SK-N-SH (cell line): ENCODE results near the gene RBMS1. TPM values are rescaled to one million over a fixed set of nuclear protein-coding genes. Genes with fewer than 3 reads are reported as not detected.

Experiments
- CTCF ChIA-PET: fragments of 300-600, 350-600 bp; formaldehyde crosslinking; extraction: SDS; loops from one replicate; lab custom pipeline; 2021; lab: Yijun Ruan, JAX
- POLR2A ChIA-PET: fragments of 350-600 bp; sonication (Branson Sonifier 250); formaldehyde crosslinking; extraction: SDS; loops from one replicate; lab custom pipeline; 2020; ENCODE audit warnings: antibody characterized with exemption, inconsistent platforms; lab: Yijun Ruan, JAX
- DNase-seq: peaks from one replicate; pipeline ENCODE4 v3.0.0; 2012
- H2AFZ ChIP-seq: fragments of 200-600 bp; sonication (generic); 2 replicates; pipeline ENCODE4 v1.8.1; 2016; ENCODE audit warnings: antibody characterized with exemption, mild to moderate bottlenecking, low read depth
- H3F3A ChIP-seq: fragments of 200-600 bp; sonication (generic); replicated peaks from 2 replicates; pipeline ENCODE3; 2016; ENCODE audit warnings: antibody characterized with exemption, mild to moderate bottlenecking; ENCODE audit not compliant: insufficient read depth
- H3K27ac ChIP-seq, 2 experiments: fragments of 200-500 bp in 1 of 2; fragments of 200-600 bp in 1 of 2; sonication (Bioruptor generic) in 1 of 2; sonication (generic), shearing (Covaris generic) in 1 of 2; 2 replicates each; pipeline versions ENCODE4 v1.5.1 to v1.6.1; 2014 to 2016; ENCODE audit warnings: low read depth in 2 of 2, inconsistent platforms in 1 of 2, low read length in 1 of 2, mild to moderate bottlenecking in 1 of 2, mixed read lengths in 1 of 2
- H3K27me3 ChIP-seq: fragments of 200-600 bp; sonication (generic), shearing (Covaris generic); 2 replicates; pipeline ENCODE4 v1.6.1; 2016; ENCODE audit warnings: mixed run types; ENCODE audit not compliant: insufficient read depth
- H3K36me3 ChIP-seq, 2 experiments: fragments of 200-500 bp in 1 of 2; fragments of 200-600 bp in 1 of 2; sonication (Bioruptor generic) in 1 of 2; sonication (generic) in 1 of 2; replicated peaks in 1 of 2; 2 replicates each; pipeline versions ENCODE3 to v1.5.1; 2014 to 2016; ENCODE audit warnings: low read length in 1 of 2, mild to moderate bottlenecking in 1 of 2; ENCODE audit not compliant: insufficient read depth in 2 of 2, control insufficient read depth in 1 of 2
- H3K4me1 ChIP-seq, 2 experiments: fragments of 200-500 bp in 1 of 2; fragments of 200-600 bp in 1 of 2; sonication (Bioruptor generic) in 1 of 2; sonication (generic), shearing (Covaris generic) in 1 of 2; 2 replicates each; pipeline versions ENCODE4 v1.5.1 to v1.6.1; 2014 to 2016; ENCODE audit warnings: low read depth in 1 of 2, low read length in 1 of 2, mixed run types in 1 of 2; ENCODE audit not compliant: insufficient read depth in 2 of 2, control insufficient read depth in 1 of 2
- H3K4me2 ChIP-seq: fragments of 200-600 bp; sonication (generic), shearing (Covaris generic); 2 replicates; pipeline ENCODE4 v1.6.1; 2017; ENCODE audit warnings: mixed run types
- H3K4me3 ChIP-seq, 2 experiments: fragments of 200-500 bp in 1 of 2; fragments of 200-600 bp in 1 of 2; sonication (Bioruptor generic) in 1 of 2; sonication (generic), shearing (Covaris generic) in 1 of 2; 2 replicates each; pipeline versions ENCODE4 v1.5.1 to v1.8.1; 2014 to 2016; ENCODE audit warnings: low read depth in 2 of 2, inconsistent platforms in 1 of 2, low read length in 1 of 2, mild to moderate bottlenecking in 1 of 2, mixed read lengths in 1 of 2, moderate library complexity in 1 of 2
- H3K79me2 ChIP-seq: fragments of 200-600 bp; sonication (generic); 2 replicates; pipeline ENCODE4 v1.8.1; 2017; ENCODE audit warnings: mild to moderate bottlenecking; ENCODE audit not compliant: insufficient read depth
- H3K9ac ChIP-seq: fragments of 200-600 bp; sonication (generic); 2 replicates; pipeline ENCODE4 v1.6.1; 2017; ENCODE audit warnings: mixed run types
- H3K9me2 ChIP-seq: fragments of 200-600 bp; sonication (generic); 2 replicates; pipeline ENCODE4 v1.6.1; 2017; ENCODE audit warnings: mixed run types
- H3K9me3 ChIP-seq: fragments of 200-600 bp; sonication (generic); 2 replicates; pipeline ENCODE4 v1.6.1; 2017; ENCODE audit warnings: mixed run types, mild to moderate bottlenecking, moderate library complexity
- H4K20me1 ChIP-seq: fragments of 200-600 bp; sonication (generic); 2 replicates; pipeline ENCODE4 v1.6.1; 2017; ENCODE audit warnings: mild to moderate bottlenecking, mixed run types; ENCODE audit not compliant: insufficient read depth
- CHD2 ChIP-seq: fragments of 150-350 bp; IDR thresholded peaks from 2 replicates; pipeline ENCODE4 v1.6.1; 2018; ENCODE audit warnings: low read length; ENCODE audit not compliant: partially characterized antibody
- ELF1 ChIP-seq: IDR thresholded peaks from 2 replicates; pipeline ENCODE4 v1.4.0; 2012
- EP300 ChIP-seq, 2 experiments: IDR thresholded peaks; 2 replicates each; pipeline versions ENCODE4 v1.4.0 to v1.6.1; 2012; ENCODE audit warnings: borderline replicate concordance in 1 of 2, low read depth in 1 of 2, low read length in 1 of 2
- EZH2phosphoT487 ChIP-seq: fragments of 200-600 bp; sonication (generic); IDR thresholded peaks from 2 replicates; pipeline ENCODE4 v1.6.1; 2017; ENCODE audit warnings: low read depth, mixed run types, mild to moderate bottlenecking, antibody characterized with exemption, moderate library complexity, borderline replicate concordance
- FOSL2 ChIP-seq: IDR thresholded peaks from 2 replicates; pipeline ENCODE4 v1.4.0; 2012; ENCODE audit warnings: low read depth, mild to moderate bottlenecking, moderate library complexity, borderline replicate concordance
- FOXJ3 ChIP-seq: sonication (generic); formaldehyde crosslinking; IDR thresholded peaks from 2 replicates; pipeline ENCODE4 v1.5.1; 2020; ENCODE audit warnings: mild to moderate bottlenecking, missing genetic modification reagents
- FOXM1 ChIP-seq: IDR thresholded peaks from 2 replicates; pipeline ENCODE4 v1.4.0; 2012; ENCODE audit warnings: low read depth, mild to moderate bottlenecking
- MXI1 ChIP-seq: IDR thresholded peaks from 2 replicates; pipeline ENCODE4 v1.6.1; 2012; ENCODE audit warnings: mild to moderate bottlenecking, low read depth, low read length, improper control_type of control experiment
- RAD21 ChIP-seq: IDR thresholded peaks from 2 replicates; pipeline ENCODE4 v1.6.1; 2012; ENCODE audit warnings: mild to moderate bottlenecking, low read length
- RFX5 ChIP-seq: IDR thresholded peaks from 2 replicates; pipeline ENCODE4 v1.6.1; 2012; ENCODE audit warnings: mild to moderate bottlenecking, improper control_type of control experiment, low read length
- SIN3A ChIP-seq: IDR thresholded peaks from 2 replicates; pipeline ENCODE4 v1.6.1; 2012; ENCODE audit warnings: low read depth, mild to moderate bottlenecking, low read length, moderate library complexity, borderline replicate concordance
- SMC3 ChIP-seq: IDR thresholded peaks from 2 replicates; pipeline ENCODE4 v1.6.1; 2012; ENCODE audit warnings: low read depth, low read length, improper control_type of control experiment
- TAF1 ChIP-seq: IDR thresholded peaks from 2 replicates; pipeline ENCODE4 v1.6.1; 2012; ENCODE audit warnings: low read depth, mild to moderate bottlenecking, low read length, moderate library complexity, borderline replicate concordance
- YY1 ChIP-seq: IDR thresholded peaks from 2 replicates; pipeline ENCODE4 v1.4.0; 2012; ENCODE audit warnings: low read depth, mild to moderate bottlenecking
- WGBS: methylation state at CpG from one replicate; pipeline ENCODE4 v1.1.6; 2017; ENCODE audit warnings: low lambda C conversion rate; 5-methylcytosine and 5-hydroxymethylcytosine counted together
- polyA plus RNA-seq, 3 experiments: library from polyadenylated mRNA; depleted of rRNA; stranded (reverse); fragments of >200 nt; gene quantifications; 2 replicates each; pipeline ENCODE4 v1.2.3, GENCODE V29; 2012
- TF ChIP-seq, protein P1 (sequence below): IDR thresholded peaks from 2 replicates; pipeline ENCODE4; 2012
- TF ChIP-seq, protein P2 (sequence below): IDR thresholded peaks from 2 replicates; pipeline ENCODE4 v1.4.0; 2012; ENCODE audit warnings: low read depth
- TF ChIP-seq, protein P3 (sequence below): IDR thresholded peaks from 2 replicates; pipeline ENCODE4 v1.4.0; 2012; ENCODE audit warnings: low read depth, borderline replicate concordance
- TF ChIP-seq, protein P4 (sequence below): fragments of 150-350 bp; IDR thresholded peaks from 2 replicates; pipeline ENCODE4 v1.6.1; 2017; ENCODE audit warnings: antibody characterized with exemption, low read length, low read depth, borderline replicate concordance
- TF ChIP-seq, protein P5 (sequence below): IDR thresholded peaks from 2 replicates; pipeline ENCODE4 v1.6.1; 2012; ENCODE audit warnings: mild to moderate bottlenecking, low read depth, low read length, moderate library complexity

Gene RBMS1
- polyA plus RNA-seq, 1 of the 3 experiments (the other 2 are of a cell fraction) = 56.5 TPM

DNA sequence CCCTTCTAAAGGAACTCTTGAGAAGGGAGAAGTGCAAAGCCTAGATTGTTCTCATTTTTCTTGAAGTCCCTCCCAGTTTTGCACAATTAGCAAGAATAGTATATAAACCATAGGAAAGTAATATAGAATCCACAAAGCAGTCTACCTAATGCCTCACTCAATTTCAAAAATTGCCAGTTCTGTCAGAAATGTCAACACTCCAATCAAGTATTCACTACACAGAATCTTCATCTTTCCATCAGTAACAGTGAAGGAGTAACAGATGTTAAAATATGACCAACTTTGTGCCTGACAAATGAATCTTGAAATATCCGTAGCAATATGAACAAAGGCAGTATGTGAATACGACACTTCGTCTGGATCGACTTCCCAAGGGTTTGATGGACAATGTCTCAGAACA lies 56.3 kb downstream of the RBMS1 start:
- Histone ChIP-seq H4K20me1 (peaks cover 5% of the 10 kb centered on the region; the same call in 1 of the 2 replicates), H3K27ac (no peak overlapping the region), H3K9ac (no peak overlapping the region), H3F3A (peaks cover 3% of the 10 kb centered on the region), H3K36me3 (no peaks in the 10 kb centered on the region), H3K9me3 (no peaks in the 10 kb centered on the region), H3K4me3 (no peak overlapping the region), H3K79me2 (peaks cover 70% of the 10 kb centered on the region), H2AFZ (no peak overlapping the region), H3K27me3 (no peaks in the 10 kb centered on the region), H3K4me1 (peaks cover 11 to 26% of the 10 kb centered on the region in 2 experiments), H3K4me2 (no peak overlapping the region), H3K9me2 (no peaks in the 10 kb centered on the region)
- no peak for DNase-seq
- no peak for TF ChIP-seq FOXJ3
- no peak for TF ChIP-seq EP300 (IDR thresholded peaks at IDR 0.05; ENCODE audit: borderline replicate concordance in 1 of 2, low read depth in 1 of 2, low read length in 1 of 2)
- TF ChIP-seq RAD21 = no peak
- TF ChIP-seq, protein P1, sequence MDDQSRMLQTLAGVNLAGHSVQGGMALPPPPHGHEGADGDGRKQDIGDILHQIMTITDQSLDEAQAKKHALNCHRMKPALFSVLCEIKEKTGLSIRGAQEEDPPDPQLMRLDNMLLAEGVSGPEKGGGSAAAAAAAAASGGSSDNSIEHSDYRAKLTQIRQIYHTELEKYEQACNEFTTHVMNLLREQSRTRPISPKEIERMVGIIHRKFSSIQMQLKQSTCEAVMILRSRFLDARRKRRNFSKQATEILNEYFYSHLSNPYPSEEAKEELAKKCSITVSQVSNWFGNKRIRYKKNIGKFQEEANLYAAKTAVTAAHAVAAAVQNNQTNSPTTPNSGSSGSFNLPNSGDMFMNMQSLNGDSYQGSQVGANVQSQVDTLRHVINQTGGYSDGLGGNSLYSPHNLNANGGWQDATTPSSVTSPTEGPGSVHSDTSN = no peak
- no peak for TF ChIP-seq ELF1
- POLR2A ChIA-PET = no interaction called here
- WGBS = 97% methylated on average over 4 of the region's 4 CpGs
- CTCF ChIA-PET = interaction anchor here (0.7 to 1.5 kb wide), 2 partner anchors 8 to 29 kb away, joined by 3 to 5 read pairs; no protein-coding TSS in a partner anchor

DNA sequence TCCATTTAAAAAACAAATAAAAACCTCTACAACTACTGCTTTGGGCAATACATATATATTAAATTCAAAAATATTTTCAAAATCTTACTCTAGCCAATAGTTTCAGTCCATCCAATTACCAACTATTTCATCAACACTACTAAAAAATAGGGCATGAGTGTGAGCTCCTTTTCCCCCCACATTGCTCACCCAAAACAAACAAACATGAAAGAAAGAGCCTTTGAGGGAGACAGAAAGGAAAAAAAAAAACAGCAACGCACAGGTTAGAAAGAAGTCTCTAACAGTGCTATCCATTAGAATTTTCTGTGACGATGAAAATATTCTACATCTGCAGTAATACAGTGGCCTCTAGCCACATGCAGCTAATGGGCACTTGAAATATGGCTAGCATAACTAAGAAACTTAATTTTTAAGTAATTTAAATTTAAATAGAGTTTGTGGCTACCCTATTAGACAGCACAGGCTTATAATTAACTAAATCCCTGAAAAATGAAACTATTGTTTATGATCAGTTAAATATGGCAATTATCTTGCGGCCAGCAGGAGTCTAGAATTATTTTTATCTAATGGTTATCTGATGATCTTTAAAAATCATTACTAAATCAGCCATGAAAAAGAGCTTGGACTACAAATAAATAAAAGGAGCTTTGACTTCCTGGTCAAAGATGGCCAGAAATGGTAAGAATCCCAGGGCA lies 59.2 kb downstream of the RBMS1 start:
- POLR2A ChIA-PET = no interaction called here

More for the DNA sequence above, 59.2 kb downstream of the RBMS1 start:
- H3K27ac ChIP-seq = peak overlapping the region; percentile 12 to 60; a peak in 3 of 4 replicates
- H3K9me3 ChIP-seq = no peaks in the 10 kb centered on the region
- peaks cover 9 to 18% of the 10 kb centered on the region in 2 experiments for H3K36me3 ChIP-seq
- H3K4me2 ChIP-seq = no peak overlapping the region
- no peak overlapping the region for H3K4me3 ChIP-seq
- no peak overlapping the region for H3K9ac ChIP-seq
- H3K9me2 ChIP-seq = no peaks in the 10 kb centered on the region
- H3K79me2 ChIP-seq = peaks cover 56% of the 10 kb centered on the region
- H3K4me1 ChIP-seq = peaks cover 11 to 27% of the 10 kb centered on the region in 2 experiments
- TF ChIP-seq, protein P2, sequence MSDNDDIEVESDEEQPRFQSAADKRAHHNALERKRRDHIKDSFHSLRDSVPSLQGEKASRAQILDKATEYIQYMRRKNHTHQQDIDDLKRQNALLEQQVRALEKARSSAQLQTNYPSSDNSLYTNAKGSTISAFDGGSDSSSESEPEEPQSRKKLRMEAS = no peak
- TF ChIP-seq CHD2 (no peak), TAF1 (no peak), YY1 (no peak), RFX5 (no peak), ELF1 (no peak), EZH2phosphoT487 (no peak), FOXM1 (no peak), SMC3 (no peak), FOSL2 (no peak), MXI1 (no peak), SIN3A (no peak)
- TF ChIP-seq, protein P3, sequence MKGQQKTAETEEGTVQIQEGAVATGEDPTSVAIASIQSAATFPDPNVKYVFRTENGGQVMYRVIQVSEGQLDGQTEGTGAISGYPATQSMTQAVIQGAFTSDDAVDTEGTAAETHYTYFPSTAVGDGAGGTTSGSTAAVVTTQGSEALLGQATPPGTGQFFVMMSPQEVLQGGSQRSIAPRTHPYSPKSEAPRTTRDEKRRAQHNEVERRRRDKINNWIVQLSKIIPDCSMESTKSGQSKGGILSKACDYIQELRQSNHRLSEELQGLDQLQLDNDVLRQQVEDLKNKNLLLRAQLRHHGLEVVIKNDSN = no peak
- TF ChIP-seq, protein P4, sequence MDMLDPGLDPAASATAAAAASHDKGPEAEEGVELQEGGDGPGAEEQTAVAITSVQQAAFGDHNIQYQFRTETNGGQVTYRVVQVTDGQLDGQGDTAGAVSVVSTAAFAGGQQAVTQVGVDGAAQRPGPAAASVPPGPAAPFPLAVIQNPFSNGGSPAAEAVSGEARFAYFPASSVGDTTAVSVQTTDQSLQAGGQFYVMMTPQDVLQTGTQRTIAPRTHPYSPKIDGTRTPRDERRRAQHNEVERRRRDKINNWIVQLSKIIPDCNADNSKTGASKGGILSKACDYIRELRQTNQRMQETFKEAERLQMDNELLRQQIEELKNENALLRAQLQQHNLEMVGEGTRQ = no peak
- TF ChIP-seq, protein P5, sequence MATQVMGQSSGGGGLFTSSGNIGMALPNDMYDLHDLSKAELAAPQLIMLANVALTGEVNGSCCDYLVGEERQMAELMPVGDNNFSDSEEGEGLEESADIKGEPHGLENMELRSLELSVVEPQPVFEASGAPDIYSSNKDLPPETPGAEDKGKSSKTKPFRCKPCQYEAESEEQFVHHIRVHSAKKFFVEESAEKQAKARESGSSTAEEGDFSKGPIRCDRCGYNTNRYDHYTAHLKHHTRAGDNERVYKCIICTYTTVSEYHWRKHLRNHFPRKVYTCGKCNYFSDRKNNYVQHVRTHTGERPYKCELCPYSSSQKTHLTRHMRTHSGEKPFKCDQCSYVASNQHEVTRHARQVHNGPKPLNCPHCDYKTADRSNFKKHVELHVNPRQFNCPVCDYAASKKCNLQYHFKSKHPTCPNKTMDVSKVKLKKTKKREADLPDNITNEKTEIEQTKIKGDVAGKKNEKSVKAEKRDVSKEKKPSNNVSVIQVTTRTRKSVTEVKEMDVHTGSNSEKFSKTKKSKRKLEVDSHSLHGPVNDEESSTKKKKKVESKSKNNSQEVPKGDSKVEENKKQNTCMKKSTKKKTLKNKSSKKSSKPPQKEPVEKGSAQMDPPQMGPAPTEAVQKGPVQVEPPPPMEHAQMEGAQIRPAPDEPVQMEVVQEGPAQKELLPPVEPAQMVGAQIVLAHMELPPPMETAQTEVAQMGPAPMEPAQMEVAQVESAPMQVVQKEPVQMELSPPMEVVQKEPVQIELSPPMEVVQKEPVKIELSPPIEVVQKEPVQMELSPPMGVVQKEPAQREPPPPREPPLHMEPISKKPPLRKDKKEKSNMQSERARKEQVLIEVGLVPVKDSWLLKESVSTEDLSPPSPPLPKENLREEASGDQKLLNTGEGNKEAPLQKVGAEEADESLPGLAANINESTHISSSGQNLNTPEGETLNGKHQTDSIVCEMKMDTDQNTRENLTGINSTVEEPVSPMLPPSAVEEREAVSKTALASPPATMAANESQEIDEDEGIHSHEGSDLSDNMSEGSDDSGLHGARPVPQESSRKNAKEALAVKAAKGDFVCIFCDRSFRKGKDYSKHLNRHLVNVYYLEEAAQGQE = no peak
- WGBS = 49% methylated on average over 3 of the region's 3 CpGs
- no peaks in the 10 kb centered on the region for H4K20me1 ChIP-seq
- CTCF ChIA-PET = interaction anchor here (2.3 to 2.9 kb wide), 3 partner anchors 102 to 560 kb away, joined by 6 to 10 read pairs (median 10); no protein-coding TSS in a partner anchor
- no peaks in the 10 kb centered on the region for H3K27me3 ChIP-seq
- peaks cover 10% of the 10 kb centered on the region for H3F3A ChIP-seq
- no peak overlapping the region for H2AFZ ChIP-seq
- peak; percentile 23 for DNase-seq
